Caco-2 (cell line): ENCODE data around the gene KCNT2. TPM values are rescaled to one million over a fixed set of nuclear protein-coding genes. Genes with fewer than 3 reads are reported as not detected.

Source experiments
- BruUV-seq: library from RNA; stranded (reverse); fragments of 400-500 nt; replicated peaks from 2 replicates; lab custom pipeline; 2021; lab: Mats Ljungman, UMichigan
- CTCF ChIA-PET: fragments of 300-600 bp; sonication (Branson Sonifier 250); formaldehyde crosslinking; loops from one replicate; lab custom pipeline; 2022; ENCODE audit warnings: antibody characterized with exemption; lab: Charles Lee
- POLR2A ChIA-PET: fragments of 300-600 bp; sonication (Branson Sonifier 250); formaldehyde crosslinking; loops from one replicate; lab custom pipeline; 2022; ENCODE audit warnings: antibody characterized with exemption; lab: Charles Lee
- DNase-seq, 2 experiments: peaks; one replicate each; pipeline versions ENCODE4 v3.0.0 to v3.0.0-alpha.2; 2020 to 2022
- H3K27me3 ChIP-seq: replicated peaks from 2 replicates; pipeline ENCODE4 v1.6.0; 2011; ENCODE audit warnings: low read length; ENCODE audit not compliant: control insufficient read depth, insufficient read depth
- H3K36me3 ChIP-seq: 2 replicates; pipeline ENCODE4 v1.5.1; 2011; ENCODE audit warnings: low read length; ENCODE audit not compliant: control insufficient read depth, insufficient read depth
- H3K4me1 ChIP-seq: fragments of 250-450 bp; sonication (Bioruptor Pico); 2 replicates; pipeline ENCODE4 v1.5.1; 2020; ENCODE audit warnings: mild to moderate bottlenecking
- H3K4me3 ChIP-seq: 2 replicates; pipeline ENCODE4 v1.5.1; 2011; ENCODE audit warnings: low read depth, mild to moderate bottlenecking, control low read depth, low read length
- H3K9me3 ChIP-seq: fragments of 250-450 bp; sonication (Bioruptor Pico); 2 replicates; pipeline ENCODE4 v1.5.1; 2020; ENCODE audit warnings: mild to moderate bottlenecking, moderate library complexity
- H3K27ac Mint-ChIP-seq: one replicate; pipeline ENCODE4 v1.8.0; 2022; ENCODE audit warnings: mixed read lengths; ENCODE audit not compliant: unreplicated experiment
- H3K27me3 Mint-ChIP-seq: one replicate; pipeline ENCODE4 v1.8.0; 2022; ENCODE audit warnings: mixed read lengths; ENCODE audit not compliant: insufficient read depth, unreplicated experiment
- H3K36me3 Mint-ChIP-seq: one replicate; pipeline ENCODE4 v1.8.0; 2022; ENCODE audit warnings: mild to moderate bottlenecking, mixed read lengths; ENCODE audit not compliant: insufficient read depth, unreplicated experiment
- H3K4me1 Mint-ChIP-seq: one replicate; pipeline ENCODE4 v1.8.0; 2022; ENCODE audit warnings: low read depth, mixed read lengths; ENCODE audit not compliant: unreplicated experiment
- H3K4me3 Mint-ChIP-seq: one replicate; pipeline ENCODE4 v1.8.0; 2022; ENCODE audit warnings: mild to moderate bottlenecking, moderate library complexity, mixed read lengths; ENCODE audit not compliant: unreplicated experiment
- H3K9me3 Mint-ChIP-seq: one replicate; pipeline ENCODE4 v1.8.0; 2022; ENCODE audit warnings: mixed read lengths; ENCODE audit not compliant: unreplicated experiment
- intact Hi-C: fragments of 100-400 bp; cut with micrococcal nuclease; formaldehyde crosslinking; loops from one replicate; pipeline ENCODE4 v1.10.0; 2022; ENCODE audit not compliant: unreplicated experiment
- total RNA-seq: library from RNA; stranded (reverse); gene quantifications from 2 replicates; pipeline ENCODE4 v1.2.3, GENCODE V29; 2022
- TF ChIP-seq, protein P1 (sequence below), 2 experiments: fragments of 200-600 bp in 1 of 2; IDR thresholded peaks; 1 replicate in 1 of 2; 2 replicates in 1 of 2; pipeline versions ENCODE4 v1.5.1 to v1.8.0; 2011 to 2022; ENCODE audit warnings: antibody characterized with exemption in 1 of 2, control low read depth in 1 of 2, inconsistent platforms in 1 of 2, low read depth in 1 of 2, low read length in 1 of 2, mild to moderate bottlenecking in 1 of 2, moderate library complexity in 1 of 2; ENCODE audit not compliant: insufficient read depth in 1 of 2, severe bottlenecking in 1 of 2, unreplicated experiment in 1 of 2

The KCNT2 gene
- total RNA-seq, 1 experiment from 2014 or later: not detected

GRCh38 chr1:196516373-196516772, 91.9 kb downstream of the KCNT2 start:
- POLR2A ChIA-PET: no interaction called here
- CTCF ChIA-PET: no interaction called here
- BruUV-seq: no TSS peak
- Mint-ChIP-seq H3K4me1 (no peaks in the 10 kb centered on the region), H3K9me3 (no peaks in the 10 kb centered on the region), H3K4me3 (no peak overlapping the region), H3K27me3 (no peaks in the 10 kb centered on the region), H3K27ac (no peak overlapping the region), H3K36me3 (no peaks in the 10 kb centered on the region)
- no peak for DNase-seq
- H3K4me3 ChIP-seq: no peak overlapping the region
- H3K27me3 ChIP-seq: no peaks in the 10 kb centered on the region
- H3K36me3 ChIP-seq: no peaks in the 10 kb centered on the region
- H3K4me1 ChIP-seq: no peaks in the 10 kb centered on the region
- no peaks in the 10 kb centered on the region for H3K9me3 ChIP-seq
- intact Hi-C loops: no loop called here
- TF ChIP-seq, protein P1, sequence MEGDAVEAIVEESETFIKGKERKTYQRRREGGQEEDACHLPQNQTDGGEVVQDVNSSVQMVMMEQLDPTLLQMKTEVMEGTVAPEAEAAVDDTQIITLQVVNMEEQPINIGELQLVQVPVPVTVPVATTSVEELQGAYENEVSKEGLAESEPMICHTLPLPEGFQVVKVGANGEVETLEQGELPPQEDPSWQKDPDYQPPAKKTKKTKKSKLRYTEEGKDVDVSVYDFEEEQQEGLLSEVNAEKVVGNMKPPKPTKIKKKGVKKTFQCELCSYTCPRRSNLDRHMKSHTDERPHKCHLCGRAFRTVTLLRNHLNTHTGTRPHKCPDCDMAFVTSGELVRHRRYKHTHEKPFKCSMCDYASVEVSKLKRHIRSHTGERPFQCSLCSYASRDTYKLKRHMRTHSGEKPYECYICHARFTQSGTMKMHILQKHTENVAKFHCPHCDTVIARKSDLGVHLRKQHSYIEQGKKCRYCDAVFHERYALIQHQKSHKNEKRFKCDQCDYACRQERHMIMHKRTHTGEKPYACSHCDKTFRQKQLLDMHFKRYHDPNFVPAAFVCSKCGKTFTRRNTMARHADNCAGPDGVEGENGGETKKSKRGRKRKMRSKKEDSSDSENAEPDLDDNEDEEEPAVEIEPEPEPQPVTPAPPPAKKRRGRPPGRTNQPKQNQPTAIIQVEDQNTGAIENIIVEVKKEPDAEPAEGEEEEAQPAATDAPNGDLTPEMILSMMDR (IDR thresholded peaks at IDR 0.05; ENCODE audit: insufficient read depth in 1 of 2, low read depth in 1 of 2, low read length in 1 of 2, severe bottlenecking in 1 of 2, unreplicated experiment in 1 of 2): no peak

DNA sequence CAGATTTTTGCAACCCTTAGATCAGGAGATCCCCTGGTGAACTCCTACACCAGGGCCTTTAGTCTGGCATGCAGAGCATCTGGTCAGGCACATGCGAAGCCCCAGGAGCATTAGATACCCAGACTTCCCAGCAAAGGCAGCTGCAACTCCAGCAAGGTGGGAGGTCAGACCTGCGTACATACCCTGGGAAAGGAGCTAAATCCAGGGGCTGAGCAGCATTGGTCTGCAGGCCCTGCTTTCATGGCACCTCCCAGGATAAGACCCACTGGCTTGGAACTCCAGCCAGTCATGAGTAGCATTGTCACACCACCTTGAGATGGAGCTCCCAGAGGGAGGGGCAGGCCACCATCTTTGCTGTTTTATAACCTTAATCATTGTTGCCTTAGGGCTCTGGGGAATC, 92.3 kb downstream of the KCNT2 start:
- no peaks in the 10 kb centered on the region for H3K4me1 Mint-ChIP-seq
- H3K9me3 Mint-ChIP-seq: no peaks in the 10 kb centered on the region
- CTCF ChIA-PET: no interaction called here
- H3K4me3 Mint-ChIP-seq: no peak overlapping the region
- Histone ChIP-seq H3K27me3 (no peaks in the 10 kb centered on the region), H3K4me3 (no peak overlapping the region), H3K4me1 (no peaks in the 10 kb centered on the region), H3K36me3 (no peaks in the 10 kb centered on the region), H3K9me3 (no peaks in the 10 kb centered on the region)
- intact Hi-C loops: no loop called here
- H3K36me3 Mint-ChIP-seq: no peaks in the 10 kb centered on the region
- POLR2A ChIA-PET: no interaction called here
- TF ChIP-seq, protein P1 (IDR thresholded peaks at IDR 0.05; ENCODE audit: insufficient read depth in 1 of 2, low read depth in 1 of 2, low read length in 1 of 2, severe bottlenecking in 1 of 2, unreplicated experiment in 1 of 2): no peak
- DNase-seq: no peak
- no peaks in the 10 kb centered on the region for H3K27me3 Mint-ChIP-seq
- no peak overlapping the region for H3K27ac Mint-ChIP-seq
- BruUV-seq: no TSS peak

DNA sequence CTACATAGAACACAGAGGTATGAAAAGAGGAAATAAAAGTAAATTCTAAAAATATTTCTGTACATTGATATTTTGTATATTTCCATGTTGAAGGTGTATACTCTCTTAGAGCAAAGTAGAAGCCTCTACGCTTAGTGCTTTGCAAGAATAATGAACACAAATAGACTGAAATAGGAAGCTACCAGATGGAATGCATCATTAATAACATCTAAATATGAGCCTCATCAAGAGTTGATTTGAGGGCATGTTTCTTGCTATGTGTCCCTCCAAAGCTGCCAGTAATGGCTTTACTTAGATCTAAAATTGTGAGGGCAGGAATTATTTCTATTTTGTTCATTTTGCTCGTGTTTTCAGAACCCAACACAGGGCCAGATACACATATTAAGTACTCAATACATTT, 94.4 kb downstream of the KCNT2 start:
- BruUV-seq: no TSS peak
- no peaks in the 10 kb centered on the region for H3K9me3 ChIP-seq
- Mint-ChIP-seq H3K27me3 (no peaks in the 10 kb centered on the region), H3K4me1 (no peaks in the 10 kb centered on the region), H3K9me3 (no peaks in the 10 kb centered on the region), H3K4me3 (no peak overlapping the region), H3K36me3 (no peaks in the 10 kb centered on the region), H3K27ac (no peak overlapping the region)
- H3K4me1 ChIP-seq: no peaks in the 10 kb centered on the region
- no peaks in the 10 kb centered on the region for H3K36me3 ChIP-seq
- CTCF ChIA-PET: no interaction called here
- TF ChIP-seq, protein P1 (IDR thresholded peaks at IDR 0.05; ENCODE audit: insufficient read depth in 1 of 2, low read depth in 1 of 2, low read length in 1 of 2, severe bottlenecking in 1 of 2, unreplicated experiment in 1 of 2): no peak
- DNase-seq: no peak
- H3K27me3 ChIP-seq: no peaks in the 10 kb centered on the region
- POLR2A ChIA-PET: no interaction called here
- H3K4me3 ChIP-seq: no peak overlapping the region
- intact Hi-C loops: no loop called here
